HepG2 (cell line): ENCODE results near the gene EPS8. TPM values are rescaled to one million over a fixed set of nuclear protein-coding genes. Genes with fewer than 3 reads are reported as not detected.
A peak's percentile ranks its signal among the peaks of the same experiment; 100 is the strongest.

Source experiments
- ASH2L ChIP-seq: fragments of 300-600, 200-600 bp; sonication (generic); IDR thresholded peaks from 2 replicates; pipeline ENCODE4 v1.7.0; 2017; ENCODE audit warnings: low read depth, mild to moderate bottlenecking, moderate library complexity, mixed read lengths, low read length; ENCODE audit not compliant: insufficient read length
- CBX1 ChIP-seq: IDR thresholded peaks from one replicate; pipeline ENCODE4 v1.6.1; 2016; ENCODE audit warnings: antibody characterized with exemption, low read depth
- CHD4 ChIP-seq: fragments of 200-600 bp; sonication (generic); IDR thresholded peaks from 2 replicates; pipeline ENCODE4 v1.7.0; 2017; ENCODE audit warnings: mild to moderate bottlenecking, low read length, borderline replicate concordance
- GATAD2A ChIP-seq: IDR thresholded peaks from 2 replicates; pipeline ENCODE4 v1.6.1; 2016
- HOXA9 ChIP-seq: sonication (generic); formaldehyde crosslinking; IDR thresholded peaks from 2 replicates; pipeline ENCODE4 v1.8.1; 2022; ENCODE audit warnings: missing genetic modification reagents, mild to moderate bottlenecking, moderate library complexity, borderline replicate concordance
- JARID2 ChIP-seq: sonication (generic); formaldehyde crosslinking; IDR thresholded peaks from 2 replicates; pipeline ENCODE4 v1.8.1; 2023; ENCODE audit warnings: missing genetic modification reagents, inconsistent platforms; ENCODE audit not compliant: insufficient replicate concordance
- MLXIP ChIP-seq: sonication (generic); formaldehyde crosslinking; IDR thresholded peaks from 2 replicates; pipeline ENCODE4 v1.9.0; 2021; ENCODE audit warnings: missing genetic modification reagents, borderline replicate concordance
- NR2C2 ChIP-seq: sonication (generic); formaldehyde crosslinking; IDR thresholded peaks from 2 replicates; pipeline ENCODE4 v1.4.0; 2020; ENCODE audit warnings: missing genetic modification reagents, mild to moderate bottlenecking, moderate library complexity, borderline replicate concordance
- NR2F1 ChIP-seq, 2 experiments: fragments of 450-650 bp in 1 of 2; formaldehyde crosslinking in 1 of 2; IDR thresholded peaks; 2 replicates each; pipeline versions ENCODE4 v1.5.0 to v1.6.1; 2016 to 2020; ENCODE audit warnings: mild to moderate bottlenecking in 1 of 2, missing compliant biosample characterization in 1 of 2, missing genetic modification reagents in 1 of 2, moderate library complexity in 1 of 2
- PHF5A ChIP-seq: IDR thresholded peaks from one replicate; pipeline ENCODE4 v1.6.1; 2018; ENCODE audit warnings: low read depth, missing genetic modification reagents; ENCODE audit not compliant: unreplicated experiment
- PTBP1 ChIP-seq: fragments of 200-400 bp; formaldehyde crosslinking; IDR thresholded peaks from 2 replicates; pipeline ENCODE4 v1.6.1; 2018; ENCODE audit warnings: low read length, low read depth; ENCODE audit not compliant: poor library complexity, severe bottlenecking
- RXRA ChIP-seq: sonication (generic); formaldehyde crosslinking; IDR thresholded peaks from 2 replicates; pipeline ENCODE4 v1.5.1; 2020; ENCODE audit warnings: missing genetic modification reagents
- TFE3 ChIP-seq: IDR thresholded peaks from 2 replicates; pipeline ENCODE4 v1.6.1; 2016
- YEATS2 ChIP-seq: sonication (generic); formaldehyde crosslinking; IDR thresholded peaks from 2 replicates; pipeline ENCODE4 v1.4.0; 2020; ENCODE audit warnings: missing genetic modification reagents, borderline replicate concordance
- ZMYM2 ChIP-seq: sonication (generic); formaldehyde crosslinking; IDR thresholded peaks from 2 replicates; pipeline ENCODE4 v1.8.0; 2022; ENCODE audit warnings: mild to moderate bottlenecking, missing genetic modification reagents
- ZNF670 ChIP-seq: sonication (generic); formaldehyde crosslinking; IDR thresholded peaks from 2 replicates; pipeline ENCODE4 v1.8.0; 2022; ENCODE audit warnings: mild to moderate bottlenecking, missing genetic modification reagents, borderline replicate concordance
- ZNF720 ChIP-seq: sonication (generic); formaldehyde crosslinking; IDR thresholded peaks from 2 replicates; pipeline ENCODE4 v1.4.0; 2020; ENCODE audit warnings: missing genetic modification reagents
- ZZZ3 ChIP-seq: sonication (generic); formaldehyde crosslinking; IDR thresholded peaks from 2 replicates; pipeline ENCODE4 v1.4.0; 2020; ENCODE audit warnings: missing genetic modification reagents, mild to moderate bottlenecking, borderline replicate concordance
- polyA plus RNA-seq, 8 experiments: library from polyadenylated mRNA; depleted of rRNA in 3 of 8; stranded (reverse) in 7 of 8; unstranded in 1 of 8; fragments of >200 nt; fragmentation: Illumina TruSeq in 4 of 8; extraction: Trizol in 4 of 8; gene quantifications; 2 replicates each; pipeline versions ENCODE4 v1.2.1 to v1.2.3, GENCODE V29; 2011 to 2016; ENCODE audit warnings: low read depth in 4 of 8, missing spikeins in 1 of 8, mixed read lengths in 1 of 8; ENCODE audit not compliant: insufficient read depth in 1 of 8
- total RNA-seq, 5 experiments: library from RNA; depleted of rRNA; stranded (reverse); fragments of >200 nt; fragmentation: Illumina TruSeq; extraction: Trizol; gene quantifications; 2 replicates each; pipeline ENCODE4 v1.2.3, GENCODE V29; 2016; ENCODE audit warnings: low read depth in 1 of 5
- TF ChIP-seq, protein P1 (sequence below): sonication (generic); formaldehyde crosslinking; IDR thresholded peaks from 2 replicates; pipeline ENCODE4 v1.4.0; 2020; ENCODE audit warnings: missing genetic modification reagents, mild to moderate bottlenecking, borderline replicate concordance
- TF ChIP-seq, protein P2 (sequence below): sonication (generic); formaldehyde crosslinking; IDR thresholded peaks from 2 replicates; pipeline ENCODE4 v1.5.1; 2020; ENCODE audit warnings: mild to moderate bottlenecking, missing genetic modification reagents, moderate library complexity

Gene EPS8
- total and polyA plus RNA-seq, 2 of the 13 experiments (the other 11 are each of a cell fraction or from before 2014, with no cell fraction given) = 37.1 to 43.4 TPM

DNA sequence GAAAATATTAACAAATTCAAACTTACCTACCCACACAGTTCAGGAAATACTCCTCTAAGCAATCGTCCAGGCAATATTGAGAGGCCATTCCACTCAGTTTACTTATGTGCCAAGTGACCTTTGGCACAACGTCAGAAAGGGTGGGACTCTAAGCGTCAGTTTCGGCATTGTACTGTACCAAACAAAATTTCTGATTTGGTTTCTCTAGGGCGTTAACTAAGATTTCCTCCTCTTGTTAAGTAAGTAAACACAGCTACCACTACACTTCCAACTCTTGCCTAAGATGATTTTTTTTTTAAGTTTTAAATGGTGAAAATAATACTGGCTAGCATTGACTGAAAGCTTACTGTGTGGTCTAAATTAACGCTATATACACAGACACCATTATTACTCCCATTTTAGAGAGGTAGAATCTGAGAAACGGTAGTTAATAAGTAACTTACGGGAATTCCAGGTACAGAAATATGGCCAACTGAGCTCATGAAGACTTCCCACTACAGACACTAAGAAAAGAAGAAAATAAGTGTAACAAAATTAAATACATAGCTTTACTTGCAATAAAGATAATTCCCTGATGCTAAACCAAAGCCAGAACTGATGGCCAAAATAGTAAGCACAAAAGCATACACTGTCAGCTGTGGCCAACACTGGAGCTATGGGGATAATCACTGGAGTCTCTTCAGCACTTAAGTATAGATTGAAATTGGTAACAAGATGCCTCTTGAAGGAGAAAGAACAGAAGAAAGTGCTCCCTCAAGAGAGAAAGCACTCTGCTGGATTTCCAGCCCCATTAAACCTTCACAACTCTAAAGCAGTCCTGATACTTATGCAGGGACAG lies 76.1 kb downstream of the EPS8 start (continued):
- TF ChIP-seq NR2F1 (CRISPR knock-in tag; IDR thresholded peaks at IDR 0.05) (peak in 1 of 2 experiments; percentile 39; a peak in 1 of 4 replicates), CBX1 (peak; percentile 31), MLXIP (CRISPR knock-in tag) (no peak), NR2C2 (CRISPR knock-in tag) (peak; percentile 76), CHD4 (peak; percentile 59; the same call in 1 of the 2 replicates), GATAD2A (CRISPR knock-in tag) (peak; percentile 81), ASH2L (peak; percentile 93), PHF5A (CRISPR knock-in tag) (peak; percentile 51), PTBP1 (no peak), ZNF670 (CRISPR knock-in tag) (no peak), ZZZ3 (CRISPR knock-in tag) (no peak), RXRA (CRISPR knock-in tag) (peak; percentile 30; the same call in 1 of the 2 replicates), YEATS2 (CRISPR knock-in tag) (0 out of 2 replicates have a peak, but pooled peaks have one; percentile 37), ZMYM2 (CRISPR knock-in tag) (0 out of 2 replicates have a peak, but pooled peaks have one; percentile 40), HOXA9 (CRISPR knock-in tag) (no peak), JARID2 (CRISPR knock-in tag) (no peak), ZNF720 (CRISPR knock-in tag) (no peak), TFE3 (CRISPR knock-in tag) (no peak)
- TF ChIP-seq, protein P1, sequence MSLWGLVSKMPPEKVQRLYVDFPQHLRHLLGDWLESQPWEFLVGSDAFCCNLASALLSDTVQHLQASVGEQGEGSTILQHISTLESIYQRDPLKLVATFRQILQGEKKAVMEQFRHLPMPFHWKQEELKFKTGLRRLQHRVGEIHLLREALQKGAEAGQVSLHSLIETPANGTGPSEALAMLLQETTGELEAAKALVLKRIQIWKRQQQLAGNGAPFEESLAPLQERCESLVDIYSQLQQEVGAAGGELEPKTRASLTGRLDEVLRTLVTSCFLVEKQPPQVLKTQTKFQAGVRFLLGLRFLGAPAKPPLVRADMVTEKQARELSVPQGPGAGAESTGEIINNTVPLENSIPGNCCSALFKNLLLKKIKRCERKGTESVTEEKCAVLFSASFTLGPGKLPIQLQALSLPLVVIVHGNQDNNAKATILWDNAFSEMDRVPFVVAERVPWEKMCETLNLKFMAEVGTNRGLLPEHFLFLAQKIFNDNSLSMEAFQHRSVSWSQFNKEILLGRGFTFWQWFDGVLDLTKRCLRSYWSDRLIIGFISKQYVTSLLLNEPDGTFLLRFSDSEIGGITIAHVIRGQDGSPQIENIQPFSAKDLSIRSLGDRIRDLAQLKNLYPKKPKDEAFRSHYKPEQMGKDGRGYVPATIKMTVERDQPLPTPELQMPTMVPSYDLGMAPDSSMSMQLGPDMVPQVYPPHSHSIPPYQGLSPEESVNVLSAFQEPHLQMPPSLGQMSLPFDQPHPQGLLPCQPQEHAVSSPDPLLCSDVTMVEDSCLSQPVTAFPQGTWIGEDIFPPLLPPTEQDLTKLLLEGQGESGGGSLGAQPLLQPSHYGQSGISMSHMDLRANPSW (CRISPR knock-in tag) = no peak
- TF ChIP-seq, protein P2, sequence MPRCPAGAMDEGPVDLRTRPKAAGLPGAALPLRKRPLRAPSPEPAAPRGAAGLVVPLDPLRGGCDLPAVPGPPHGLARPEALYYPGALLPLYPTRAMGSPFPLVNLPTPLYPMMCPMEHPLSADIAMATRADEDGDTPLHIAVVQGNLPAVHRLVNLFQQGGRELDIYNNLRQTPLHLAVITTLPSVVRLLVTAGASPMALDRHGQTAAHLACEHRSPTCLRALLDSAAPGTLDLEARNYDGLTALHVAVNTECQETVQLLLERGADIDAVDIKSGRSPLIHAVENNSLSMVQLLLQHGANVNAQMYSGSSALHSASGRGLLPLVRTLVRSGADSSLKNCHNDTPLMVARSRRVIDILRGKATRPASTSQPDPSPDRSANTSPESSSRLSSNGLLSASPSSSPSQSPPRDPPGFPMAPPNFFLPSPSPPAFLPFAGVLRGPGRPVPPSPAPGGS (CRISPR knock-in tag) = no peak
